Activated T-cell treated with anti-CD3 and anti-CD28 coated beads, Interleukin-2, amount 50 U/mL, for 1 hour (primary cell): Measurements from ENCODE around the gene PPEF2.
"Not testable (repeated sequence)": the region's sequence is repeated elsewhere in the genome, so short reads cannot be mapped to it uniquely, and the experiment has no call there.

Experiments
- DNase-seq: peaks from one replicate; pipeline ENCODE4 v3.0.0-alpha.2; 2020

Gene PPEF2

GRCh38 chr4:75895744-75896314 lies 6.4 kb downstream of the PPEF2 start:
- DNase-seq: no peak

DNA sequence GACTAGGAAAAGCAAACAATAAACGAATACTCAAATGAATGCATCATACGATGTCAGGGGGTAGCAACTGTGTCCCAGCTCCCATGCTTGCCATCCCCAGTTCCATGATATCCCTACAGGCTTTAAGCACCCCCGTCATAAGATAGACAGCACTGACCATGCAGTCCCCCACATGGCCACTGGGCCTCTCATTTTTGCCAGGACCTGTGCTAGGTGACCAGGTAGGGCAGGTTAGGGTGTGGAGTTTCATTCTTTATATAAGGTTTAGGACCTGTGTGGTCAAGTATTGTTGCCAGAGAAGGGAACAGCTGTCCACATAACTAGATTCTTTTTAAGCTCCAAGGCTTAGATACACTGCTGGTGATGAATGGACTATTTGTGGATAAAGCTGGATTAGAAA lies 9.7 kb downstream of the PPEF2 start:
- DNase-seq: no peak

GRCh38 chr4:75891611-75892010 lies 10.6 kb downstream of the PPEF2 start:
- DNase-seq: no peak

GRCh38 chr4:75889537-75890199 lies 12.6 kb downstream of the PPEF2 start:
- no peak for DNase-seq

- DNase-seq: no peak
Observed at GRCh38 chr4:75886104-75886503, 16.1 kb downstream of the PPEF2 start.

DNA sequence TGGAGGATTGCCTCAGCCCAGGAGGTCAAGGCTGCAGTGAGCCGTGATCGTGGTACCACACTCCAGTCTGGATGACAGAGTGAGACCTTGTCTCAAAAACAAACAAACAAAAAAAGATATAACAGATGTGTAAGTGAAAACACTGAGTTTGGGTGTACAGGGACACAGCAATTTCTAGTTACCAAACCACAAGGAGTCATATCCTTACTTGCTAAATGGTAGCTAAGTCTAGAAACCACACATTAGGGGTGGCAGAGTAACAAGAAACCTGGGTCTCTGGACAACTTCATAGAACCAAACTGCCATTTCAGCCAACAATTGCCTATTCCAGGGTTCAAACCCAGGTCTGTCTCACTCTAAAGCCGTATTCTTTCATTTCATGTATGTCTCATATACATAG lies 20.8 kb downstream of the PPEF2 start:
- no peak for DNase-seq

GRCh38 chr4:75880278-75880677 lies 22.0 kb downstream of the PPEF2 start:
- DNase-seq: no peak

DNA sequence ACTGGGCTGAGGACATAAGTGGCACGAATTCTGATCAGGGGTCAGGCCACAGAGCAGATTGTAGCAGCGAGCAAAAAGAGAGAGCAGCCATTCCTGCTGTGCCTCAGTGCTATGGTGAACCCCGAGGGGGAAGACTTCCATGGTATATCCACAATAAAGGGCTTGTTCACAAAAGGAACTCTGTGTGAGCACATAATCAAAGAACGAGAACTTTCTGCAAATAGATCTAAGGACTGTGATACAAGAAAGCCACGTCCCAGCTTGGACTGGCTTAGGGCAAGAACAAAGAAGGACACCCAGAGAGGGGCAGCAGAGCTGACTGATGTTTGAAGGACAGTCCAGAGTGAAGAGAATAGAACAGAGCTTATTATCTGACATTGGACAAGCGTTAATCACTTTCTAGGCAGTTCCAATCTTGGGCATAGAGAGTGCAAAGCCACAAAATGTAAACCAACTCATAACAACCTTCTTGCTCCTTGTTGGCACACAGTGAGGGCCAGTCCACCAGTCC lies 24.0 kb downstream of the PPEF2 start:
- DNase-seq: no peak

GRCh38 chr4:75876218-75876617 lies 26.0 kb downstream of the PPEF2 start:
- DNase-seq: no peak

DNA sequence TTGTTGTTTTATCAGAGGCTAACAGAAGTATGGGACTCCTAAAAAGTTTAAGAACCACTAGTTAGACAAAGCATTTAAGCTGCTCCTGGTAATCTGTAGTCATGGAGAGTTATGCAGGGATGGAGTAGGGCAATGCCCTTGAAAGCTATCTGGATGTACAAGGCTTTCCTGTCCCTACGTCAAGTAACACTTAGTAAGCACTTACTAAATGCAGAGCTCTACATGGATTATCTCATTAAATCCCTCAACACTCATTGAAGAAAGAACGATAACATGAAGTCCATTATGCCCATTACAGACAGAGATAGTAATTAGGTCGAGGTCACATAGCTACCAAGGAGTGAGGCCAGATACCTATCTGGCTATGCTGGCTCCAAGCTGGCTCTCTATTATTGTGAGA lies 33.2 kb downstream of the PPEF2 start:
- no peak for DNase-seq

DNA sequence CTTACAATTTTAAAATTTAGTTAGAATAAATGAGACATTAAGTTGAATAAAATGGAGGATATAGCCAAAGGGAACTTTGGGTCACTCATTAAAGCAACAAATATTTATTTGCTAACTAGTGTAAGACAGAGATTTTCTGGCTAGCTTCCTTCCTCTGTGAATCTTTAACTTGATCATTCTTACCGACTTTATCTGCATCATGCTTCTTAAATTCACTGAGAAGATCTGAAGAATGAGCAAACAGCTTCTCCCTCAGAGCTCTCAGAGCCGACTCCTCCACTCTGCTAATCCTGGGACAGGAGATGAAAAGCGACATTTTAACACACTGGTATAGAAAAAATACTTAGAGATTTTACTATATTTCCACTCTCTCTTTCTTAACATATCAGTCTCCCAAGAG lies 35.1 kb downstream of the PPEF2 start:
- DNase-seq: no peak

DNA sequence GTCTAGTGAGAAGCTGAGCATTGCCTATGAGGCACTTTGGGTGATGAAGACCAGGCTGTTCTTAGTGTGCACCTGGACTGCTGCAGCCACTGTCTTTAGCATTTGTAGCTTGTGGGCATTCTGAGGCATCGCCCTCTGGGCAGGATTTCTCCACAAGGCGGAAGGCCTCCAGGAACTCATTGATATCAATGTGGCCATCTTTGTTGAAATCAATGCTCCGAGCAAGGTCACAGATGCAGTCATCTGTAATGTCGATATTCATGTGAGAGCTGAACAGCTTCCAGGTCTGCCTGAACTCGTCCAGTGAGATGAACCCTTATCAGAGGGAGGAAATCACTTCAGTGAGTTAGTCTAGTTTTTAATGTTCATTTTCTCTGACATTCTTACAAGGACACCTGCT lies 41.6 kb downstream of the PPEF2 start:
- no peak for DNase-seq

DNA sequence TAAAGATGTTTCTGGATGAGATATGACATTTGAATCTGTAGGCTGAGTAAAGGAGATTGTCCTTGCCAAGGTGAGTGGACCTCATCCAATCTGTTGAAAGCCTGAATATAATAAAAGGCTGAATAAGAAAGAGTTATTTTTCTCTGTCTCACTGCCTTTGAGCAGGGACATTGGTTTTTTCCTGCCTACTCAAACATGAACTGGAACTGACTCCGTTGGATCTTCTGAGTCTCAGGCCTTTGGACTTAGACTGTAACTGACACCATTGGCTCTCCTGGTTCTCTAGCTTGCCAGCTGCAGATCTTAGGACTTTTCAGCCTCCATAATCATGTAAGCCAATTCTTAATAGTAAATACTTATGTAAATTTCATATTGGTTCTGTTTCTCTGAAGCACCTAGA lies 43.5 kb downstream of the PPEF2 start:
- no peak for DNase-seq

DNA sequence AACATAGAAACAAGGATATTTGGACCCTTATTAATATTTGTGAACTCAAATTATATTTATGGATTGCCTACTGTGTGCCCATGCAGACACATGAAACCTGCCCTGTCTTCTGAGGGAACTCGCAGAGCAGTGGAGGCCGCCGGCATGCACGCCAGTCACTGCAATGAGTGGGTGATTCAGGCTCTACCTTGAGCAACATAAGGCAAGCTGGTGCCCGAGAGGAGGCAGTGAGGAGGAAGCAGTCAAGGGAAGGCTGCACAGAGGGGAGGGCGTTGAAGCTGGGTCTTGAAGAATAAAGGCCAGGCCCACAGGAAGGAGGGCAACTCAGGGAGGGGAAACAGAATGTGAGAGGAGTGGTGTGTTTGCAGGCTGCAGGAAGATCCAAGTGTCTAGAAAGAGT lies 52.8 kb downstream of the PPEF2 start:
- no peak for DNase-seq

- DNase-seq: no peak
Observed at GRCh38 chr4:75848891-75849290, 53.4 kb downstream of the PPEF2 start.

DNA sequence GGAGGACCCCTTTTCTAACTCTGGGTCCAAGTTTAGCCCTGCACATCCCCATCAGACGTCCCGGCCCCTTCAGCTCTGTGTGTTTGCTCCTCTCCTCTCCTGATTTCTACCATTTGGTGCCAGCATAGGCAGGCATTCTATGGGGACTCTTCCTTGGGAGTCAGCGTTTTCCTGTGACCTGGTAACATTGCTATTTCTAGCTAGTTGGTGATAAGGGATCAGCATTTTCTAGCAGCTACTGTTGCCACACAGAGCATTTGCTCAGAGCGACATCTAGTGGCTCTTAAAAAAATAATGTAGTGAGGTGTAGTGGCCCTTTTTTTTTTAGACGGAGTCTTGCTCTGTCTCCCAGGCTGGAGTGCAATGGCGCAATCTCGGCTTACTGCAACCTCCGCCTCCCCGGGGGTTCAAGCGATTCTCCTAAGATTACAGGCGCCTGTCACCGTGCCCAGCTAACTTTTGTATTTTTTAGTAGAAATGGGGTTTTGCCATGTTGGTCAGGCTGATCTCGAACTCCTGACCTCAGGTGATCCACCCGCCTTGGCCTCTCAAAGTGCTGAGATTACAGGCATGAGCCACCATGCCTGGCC lies 54.0 kb downstream of the PPEF2 start:
- DNase-seq: not testable (repeated sequence)

DNA sequence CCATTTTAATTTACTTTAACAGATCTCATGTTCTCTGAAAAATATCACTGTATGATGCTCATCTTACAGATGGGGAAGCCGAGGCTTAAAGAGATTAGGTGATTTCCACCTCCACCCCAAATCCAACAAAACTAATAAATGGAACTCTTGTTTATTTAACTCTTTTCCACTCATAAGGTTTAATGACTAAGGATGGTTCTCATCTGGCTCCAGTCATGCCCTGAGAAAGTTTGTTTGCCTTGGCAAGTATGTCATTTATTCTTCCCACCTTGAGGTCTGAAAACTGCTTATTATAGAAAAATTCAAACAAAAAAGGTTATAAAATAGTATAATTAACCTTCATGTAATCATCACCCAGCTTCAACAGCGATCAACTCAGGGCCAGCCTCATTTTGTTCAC lies 56.3 kb downstream of the PPEF2 start:
- DNase-seq: no peak

GRCh38 chr4:75844151-75844662 lies 58.0 kb downstream of the PPEF2 start:
- DNase-seq: no peak

DNA sequence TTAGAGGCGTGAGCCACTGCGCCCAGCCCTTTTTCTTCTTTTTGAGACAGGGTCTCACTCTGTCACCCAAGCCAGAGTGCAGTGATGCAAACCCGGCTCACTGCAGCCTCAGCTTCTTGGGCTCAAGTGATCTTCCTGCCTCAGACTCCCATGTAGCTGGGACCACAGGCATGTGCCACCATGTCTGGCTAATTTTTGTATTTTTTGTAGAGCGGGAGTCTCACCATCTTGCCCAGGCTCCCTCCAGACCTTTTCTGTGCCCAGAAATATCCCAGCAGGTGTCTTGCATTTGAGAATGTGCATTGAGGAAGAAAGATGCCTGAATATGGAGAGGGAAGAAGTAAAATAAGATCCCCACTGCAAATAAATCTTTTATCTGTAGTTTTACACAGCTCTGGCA lies 58.7 kb downstream of the PPEF2 start:
- DNase-seq: no peak

GRCh38 chr4:75841641-75842520 lies 60.4 kb downstream of the PPEF2 start:
- no peak for DNase-seq

DNA sequence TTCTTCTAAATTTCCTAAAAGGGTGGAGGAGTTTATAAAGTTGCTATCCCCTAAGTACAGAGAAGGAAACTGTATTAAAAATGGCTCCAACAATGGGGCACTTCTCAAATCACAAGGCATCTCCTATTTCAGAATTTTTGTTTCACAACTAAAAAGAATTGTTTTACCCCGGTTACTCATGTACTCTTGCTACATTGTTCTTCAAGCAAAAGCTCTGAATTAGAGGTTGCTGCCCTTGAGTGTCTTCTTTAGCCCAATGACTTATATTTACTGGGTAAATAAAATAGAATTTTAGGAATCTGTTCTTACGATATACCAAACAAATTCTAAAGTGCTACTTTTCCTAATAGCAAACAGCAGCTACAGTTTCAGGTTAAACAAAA lies 67.5 kb downstream of the PPEF2 start:
- DNase-seq: no peak

DNA sequence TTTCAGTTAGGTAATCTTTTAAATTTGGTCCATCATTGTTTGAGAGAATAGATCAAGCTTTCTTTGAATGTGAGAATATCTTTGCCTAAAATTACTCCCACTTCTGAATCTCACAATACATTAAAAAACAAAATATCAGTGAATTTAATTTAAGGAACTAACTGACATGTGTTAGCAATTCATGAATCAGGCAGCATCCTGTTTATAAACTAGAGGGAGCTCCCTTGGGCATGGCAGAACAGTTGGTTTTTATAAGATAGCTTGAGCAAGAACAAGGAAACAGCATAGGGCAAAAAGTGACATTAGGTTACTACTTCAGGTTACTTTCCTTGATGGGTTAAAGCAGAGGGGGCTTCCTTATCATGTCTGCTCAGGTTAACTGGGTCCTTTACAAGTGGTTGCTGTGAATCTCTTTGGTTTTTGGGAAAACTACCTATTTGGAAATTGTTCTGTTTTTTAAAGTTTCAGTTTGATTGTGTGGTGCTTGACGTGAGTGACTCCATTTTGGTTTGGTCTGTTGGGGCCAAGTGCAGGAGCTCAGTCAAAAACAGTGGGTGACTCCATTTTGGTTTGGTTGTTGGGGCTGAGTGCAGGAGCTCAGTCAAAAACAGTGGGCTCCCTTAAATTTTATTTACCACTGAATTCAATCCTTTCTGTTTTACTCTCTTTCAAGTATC lies 68.0 kb downstream of the PPEF2 start:
- no peak for DNase-seq
